Stimulated activated CD8-positive, alpha-beta memory T cell treated with anti-CD3 and anti-CD28 coated beads, Interleukin-4, amount 100 ng/mL, for 1 hour (primary cell): Measurements from ENCODE around the gene ATP13A3.
"Not testable (repeated sequence)": the region's sequence is repeated elsewhere in the genome, so short reads cannot be mapped to it uniquely, and the experiment has no call there.

ENCODE experiments used
- DNase-seq, 2 donors: peaks; one replicate each; pipeline ENCODE4 v3.0.0-alpha.2; 2020; ENCODE audit warnings: low read depth in 2 of 2, low spot score in 1 of 2

ATP13A3 gene

GRCh38 chr3:194500198-194500597 lies 13.4 kb upstream of the ATP13A3 start:
- DNase-seq, result no peak

GRCh38 chr3:194499516-194499915 lies 12.7 kb upstream of the ATP13A3 start:
- DNase-seq, result not testable (repeated sequence)

GRCh38 chr3:194497799-194498575 lies 11.2 kb upstream of the ATP13A3 start:
- no peak for DNase-seq

GRCh38 chr3:194496217-194496919 lies 9.6 kb upstream of the ATP13A3 start:
- no peak for DNase-seq

- DNase-seq, result no peak
These were observed 8.2 kb upstream of the ATP13A3 start for GRCh38 chr3:194494951-194495374.

GRCh38 chr3:194493995-194494927 lies 7.5 kb upstream of the ATP13A3 start:
- not testable (repeated sequence) for DNase-seq

- no peak for DNase-seq
These were observed 5.2 kb upstream of the ATP13A3 start for GRCh38 chr3:194492001-194492400.

GRCh38 chr3:194489736-194490612 lies 3.2 kb upstream of the ATP13A3 start:
- no peak for DNase-seq

- no peak for DNase-seq
These were observed 1.4 kb upstream of the ATP13A3 start for GRCh38 chr3:194488055-194488742.

GRCh38 chr3:194487289-194488054 lies 670 bp upstream of the ATP13A3 start:
- peak in 1 of 2 donors; percentile 9 for DNase-seq

GRCh38 chr3:194485881-194486539 lies 792 bp downstream of the ATP13A3 start:
- DNase-seq, result peak; percentile 27 to 33

GRCh38 chr3:194485468-194485880 lies 1.3 kb downstream of the ATP13A3 start:
- no peak for DNase-seq

GRCh38 chr3:194484614-194485013 lies 2.2 kb downstream of the ATP13A3 start:
- no peak for DNase-seq

- no peak for DNase-seq
These were observed 3.0 kb downstream of the ATP13A3 start for GRCh38 chr3:194483850-194484249.

GRCh38 chr3:194482830-194483229 lies 4.0 kb downstream of the ATP13A3 start:
- DNase-seq, result not testable (repeated sequence)

- no peak for DNase-seq
These were observed 4.6 kb downstream of the ATP13A3 start for GRCh38 chr3:194482196-194482593.

- DNase-seq, result no peak
These were observed 5.1 kb downstream of the ATP13A3 start for GRCh38 chr3:194481525-194482195.

GRCh38 chr3:194481103-194481502 lies 5.7 kb downstream of the ATP13A3 start:
- no peak for DNase-seq
